HPDE6-E6E7 (cell line): ENCODE measurements around the gene HCN2.

Source experiments
- DNase-seq: peaks from one replicate; pipeline ENCODE4 v3.0.0; 2011; ENCODE audit warnings: missing footprints; ENCODE audit errors: extremely low spot score

HCN2 gene

DNA sequence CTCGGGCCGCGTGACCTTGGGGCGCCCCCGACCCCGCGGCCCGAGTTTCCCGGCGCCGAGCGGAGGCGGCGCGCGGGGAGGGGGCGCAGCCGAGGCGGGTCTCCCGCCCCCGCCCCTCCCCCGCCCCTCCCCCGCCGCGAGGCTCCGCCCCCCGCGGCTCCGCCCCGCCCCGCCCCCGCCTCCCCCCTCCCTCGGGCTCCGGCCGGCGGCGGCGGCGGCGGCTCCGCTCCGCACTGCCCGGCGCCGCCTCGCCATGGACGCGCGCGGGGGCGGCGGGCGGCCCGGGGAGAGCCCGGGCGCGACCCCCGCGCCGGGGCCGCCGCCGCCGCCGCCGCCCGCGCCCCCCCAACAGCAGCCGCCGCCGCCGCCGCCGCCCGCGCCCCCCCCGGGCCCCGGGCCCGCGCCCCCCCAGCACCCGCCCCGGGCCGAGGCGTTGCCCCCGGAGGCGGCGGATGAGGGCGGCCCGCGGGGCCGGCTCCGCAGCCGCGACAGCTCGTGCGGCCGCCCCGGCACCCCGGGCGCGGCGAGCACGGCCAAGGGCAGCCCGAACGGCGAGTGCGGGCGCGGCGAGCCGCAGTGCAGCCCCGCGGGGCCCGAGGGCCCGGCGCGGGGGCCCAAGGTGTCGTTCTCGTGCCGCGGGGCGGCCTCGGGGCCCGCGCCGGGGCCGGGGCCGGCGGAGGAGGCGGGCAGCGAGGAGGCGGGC, at the start of gene HCN2:
Gene HCN2, plus strand, starts transcription at position 189 of the 703 bp plus-strand sequence. Its CDS starts 65 bp downstream, at position 254.
- no peak for DNase-seq

- DNase-seq = no peak
Measured at GRCh38 chr19:540867-541637, 48.6 kb upstream of the HCN2 start.

DNA sequence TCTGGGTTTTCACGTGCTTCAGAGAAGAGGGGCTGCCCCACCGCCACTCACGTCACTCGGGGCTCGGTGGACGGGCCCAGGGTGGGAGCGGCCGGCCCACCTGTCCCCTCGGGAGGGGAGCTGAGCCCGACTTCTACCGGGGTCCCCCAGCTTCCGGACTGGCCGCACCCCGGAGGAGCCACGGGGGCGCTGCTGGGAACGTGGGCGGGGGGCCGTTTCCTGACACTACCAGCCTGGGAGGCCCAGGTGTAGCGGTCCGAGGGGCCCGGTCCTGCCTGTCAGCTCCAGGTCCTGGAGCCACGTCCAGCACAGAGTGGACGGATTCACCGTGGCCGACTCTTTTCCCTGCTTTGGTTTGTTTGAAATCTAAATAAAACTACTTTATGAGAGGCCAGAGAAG, 48.0 kb upstream of the HCN2 start:
- DNase-seq = no peak

- DNase-seq = no peak
Measured at GRCh38 chr19:542173-542866, 47.4 kb upstream of the HCN2 start.

DNA sequence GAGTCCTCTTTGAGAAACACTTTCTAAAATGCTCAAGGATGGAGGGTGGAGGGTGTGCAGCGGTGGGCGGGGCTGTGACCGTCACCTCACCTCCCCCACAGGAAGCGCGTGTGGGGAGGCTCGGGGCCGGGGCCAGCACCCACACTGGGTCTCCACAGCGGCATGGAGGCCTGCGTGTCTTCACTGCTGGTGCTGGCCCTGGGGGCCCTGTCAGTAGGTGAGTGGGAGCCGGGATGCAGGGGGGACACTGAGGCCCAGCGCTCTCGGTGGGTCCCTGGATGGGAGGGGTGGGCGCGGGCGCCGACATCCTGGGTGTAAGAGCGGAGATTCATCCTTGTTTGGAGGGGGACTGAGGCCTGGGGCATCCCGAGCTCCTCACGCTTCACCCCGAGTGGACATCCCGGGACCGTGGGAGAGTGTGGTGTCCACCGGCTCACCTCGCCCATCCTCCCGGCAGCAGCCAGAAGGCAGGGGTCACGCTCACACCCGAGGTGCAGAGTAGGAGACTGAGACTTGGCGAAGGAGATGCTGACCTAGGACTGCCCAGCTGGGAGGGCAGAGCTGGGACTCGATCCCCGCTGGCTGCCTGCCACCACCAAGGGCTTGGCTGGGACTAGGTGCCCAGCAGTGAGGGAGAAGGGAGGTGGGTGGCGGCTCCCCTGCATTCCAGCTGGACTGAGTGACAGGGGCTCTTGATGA, 45.6 kb upstream of the HCN2 start, which contains the start of gene GZMM:
Gene GZMM, plus strand, starts transcription at position 144 of the 699 bp plus-strand sequence. Its CDS starts 19 bp downstream, at position 163.
- DNase-seq = no peak

- DNase-seq = no peak
Measured at GRCh38 chr19:547117-547516, 42.6 kb upstream of the HCN2 start.

- no peak for DNase-seq
Measured at GRCh38 chr19:547836-548720, 41.6 kb upstream of the HCN2 start.

- no peak for DNase-seq
Measured at GRCh38 chr19:548886-549830, 40.5 kb upstream of the HCN2 start.

DNA sequence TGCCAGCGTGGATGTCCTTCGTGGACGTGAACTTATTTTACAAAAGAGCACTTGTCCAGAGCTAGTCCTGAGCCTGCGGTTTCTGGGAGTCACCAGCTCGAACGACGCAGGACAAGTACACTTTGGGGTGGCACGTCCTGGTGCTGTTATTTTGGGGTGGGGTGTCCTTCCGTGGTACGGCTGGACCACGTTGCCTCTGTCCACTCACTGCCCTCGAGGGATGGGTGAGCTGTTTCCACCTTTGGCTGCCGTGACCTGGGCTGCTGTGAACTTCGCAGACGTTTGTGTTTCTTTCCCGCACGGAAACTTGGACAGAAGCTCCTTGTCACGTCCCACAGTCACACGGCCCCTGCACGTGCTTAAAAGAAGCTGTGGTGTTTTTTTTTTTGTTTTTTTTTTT, 34.9 kb upstream of the HCN2 start:
- no peak for DNase-seq

- DNase-seq = no peak
Measured at GRCh38 chr19:555474-555808, 34.2 kb upstream of the HCN2 start.

- no peak for DNase-seq
Measured at GRCh38 chr19:556611-557382, 32.9 kb upstream of the HCN2 start.

DNA sequence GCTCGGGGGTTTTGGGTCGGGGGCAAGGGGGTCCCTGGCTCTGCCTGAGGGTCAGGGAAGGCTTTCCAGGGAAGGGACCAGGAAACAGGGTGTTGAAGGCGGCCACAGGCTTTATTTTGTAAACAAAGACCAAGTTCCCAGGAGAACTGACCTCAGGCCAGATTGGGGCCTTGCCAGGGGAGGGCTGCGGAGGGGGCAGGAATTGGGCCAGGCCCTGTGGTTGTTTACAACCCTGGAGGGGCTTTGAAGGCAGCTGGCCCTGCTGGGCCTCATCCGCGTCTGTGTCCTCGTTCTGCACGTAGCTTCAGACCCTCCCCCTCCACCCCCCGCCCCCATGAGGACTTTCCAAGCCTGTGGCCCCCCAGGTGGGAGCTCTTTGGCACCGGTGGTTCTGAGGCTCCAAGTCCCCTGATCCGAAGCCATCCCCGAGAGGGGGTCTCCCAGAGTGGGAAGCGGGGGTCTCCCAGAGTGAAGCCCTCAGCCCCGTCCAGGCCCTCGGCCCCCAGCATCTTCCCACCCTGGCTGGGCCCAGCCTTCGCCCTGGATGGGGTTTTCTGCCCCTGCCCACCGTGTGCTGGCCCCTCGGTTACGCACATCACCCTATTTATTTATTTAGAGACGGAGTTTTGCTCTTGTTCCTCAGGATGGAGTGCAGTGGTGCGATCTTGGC, 30.8 kb upstream of the HCN2 start:
- DNase-seq = no peak

DNA sequence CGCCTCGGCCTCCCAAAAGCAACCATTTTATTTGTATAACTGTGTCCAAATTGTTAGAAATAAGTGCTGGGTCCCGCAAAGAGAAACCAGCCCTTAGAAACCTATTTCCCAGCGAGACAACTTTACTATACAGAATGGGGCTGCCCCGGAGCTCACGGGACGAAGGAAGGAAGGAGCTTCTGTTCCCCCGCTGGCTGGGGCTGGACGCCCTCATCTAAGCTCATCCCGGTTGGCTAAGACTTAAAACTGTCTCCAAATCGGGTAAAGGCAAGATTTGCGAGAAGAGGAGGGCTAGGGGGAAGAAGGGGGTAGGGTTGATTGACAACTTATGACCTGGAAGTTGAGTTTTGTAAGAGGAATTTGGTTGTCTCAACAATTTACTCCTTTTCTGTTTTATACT, 29.6 kb upstream of the HCN2 start:
- DNase-seq = no peak

DNA sequence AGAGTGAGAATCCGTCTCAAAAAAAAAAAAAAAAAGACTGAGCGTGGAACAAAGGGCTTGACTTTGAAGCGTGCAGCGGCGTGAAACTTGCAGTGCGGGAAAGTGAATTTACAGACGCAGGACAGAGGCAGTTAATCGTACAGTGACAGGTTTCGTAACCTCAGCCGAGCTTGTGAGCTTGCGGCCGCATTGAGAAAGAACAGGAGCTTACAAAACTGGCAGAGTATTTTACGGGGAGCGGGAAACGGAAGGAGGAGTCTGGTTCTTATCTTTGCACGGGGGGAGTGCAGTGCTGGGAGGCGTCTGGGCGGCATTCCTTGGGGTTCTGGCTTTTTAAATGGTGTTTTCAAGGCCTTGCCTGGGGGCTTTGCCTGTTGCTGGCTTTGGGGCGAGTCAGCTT, 23.3 kb upstream of the HCN2 start:
- DNase-seq = no peak

DNA sequence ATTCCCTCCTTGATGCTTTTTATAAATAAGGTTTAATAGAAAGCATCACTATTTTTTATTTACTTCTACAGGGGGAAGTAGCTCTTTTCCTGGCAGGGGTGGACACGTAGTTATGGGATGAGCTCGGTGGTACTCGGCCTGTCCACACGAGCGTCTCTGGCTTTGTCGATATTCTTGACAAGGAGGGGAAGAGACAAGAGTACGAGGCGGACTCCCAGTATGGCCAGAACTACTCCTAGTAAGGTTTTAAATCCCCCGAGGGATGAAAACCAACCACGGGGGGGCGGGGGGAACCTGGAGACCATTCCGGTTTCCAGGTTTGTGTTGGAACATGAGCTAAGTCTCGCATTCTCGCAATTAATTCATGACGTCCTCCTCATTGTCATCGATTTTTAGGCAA, 22.8 kb upstream of the HCN2 start:
- no peak for DNase-seq

DNA sequence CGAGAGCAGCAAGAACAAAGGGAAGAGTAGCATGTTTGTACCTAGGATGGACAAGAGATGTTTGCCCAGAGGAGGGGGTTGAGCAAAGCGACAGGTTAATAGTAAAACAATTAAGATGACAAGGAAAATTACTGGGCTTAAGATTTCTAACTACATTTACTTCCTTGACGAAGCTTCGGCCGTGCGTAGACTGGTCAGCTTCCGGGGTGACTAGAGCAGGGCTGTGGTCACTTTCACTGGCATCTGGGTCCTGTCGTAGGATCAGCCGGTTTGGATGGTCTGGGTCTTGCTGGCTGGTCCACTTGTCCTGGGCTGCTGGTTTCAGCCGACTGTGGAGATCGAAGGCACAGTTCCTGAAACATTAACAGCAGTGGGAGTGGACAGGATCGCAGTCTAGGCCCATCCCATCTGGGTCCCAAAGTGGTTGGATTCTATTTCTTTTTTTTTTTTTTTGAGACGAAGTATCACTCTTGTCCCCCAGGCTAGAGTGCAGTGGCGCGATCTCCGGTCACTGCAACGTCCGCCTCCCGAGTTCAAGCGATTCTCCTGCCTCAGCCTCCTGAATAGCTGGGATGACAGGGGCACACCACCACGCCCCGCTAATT, 22.3 kb upstream of the HCN2 start:
- DNase-seq = no peak

- no peak for DNase-seq
Measured at GRCh38 chr19:570251-570686, 19.4 kb upstream of the HCN2 start.

- no peak for DNase-seq
Measured at GRCh38 chr19:570937-571565, 18.6 kb upstream of the HCN2 start.
